ENCODE results near the gene ATXN7L1. TPM values are rescaled to one million over a fixed set of nuclear protein-coding genes. Genes with fewer than 3 reads are reported as not detected.

ATXN7L1 gene
- polyA plus RNA-seq, 4 donors, result 9.7 to 50.8 (median 26.7) TPM

DNA sequence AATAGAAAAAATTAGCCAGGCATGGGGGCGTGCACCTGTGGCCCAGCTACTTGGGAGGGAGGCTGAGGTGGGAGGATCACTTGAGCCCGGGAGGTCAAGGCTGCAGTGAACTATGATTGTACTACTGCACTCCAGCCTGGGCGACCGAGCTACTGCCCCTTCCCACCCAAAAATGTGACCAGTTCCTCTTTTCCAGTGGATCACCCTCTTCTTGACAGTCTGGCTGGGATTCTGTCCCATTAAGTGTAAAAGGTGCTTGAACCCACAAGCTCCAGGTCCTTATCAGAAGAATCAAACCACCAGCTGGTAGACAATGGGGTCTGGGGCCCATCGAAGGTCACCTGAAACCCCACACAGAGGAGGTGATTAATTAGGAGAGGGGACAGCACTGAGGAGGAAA is 14.1 kb downstream of the ATXN7L1 start:
- no peak for FAIRE-seq
- H3K4me3 ChIP-seq (ENCODE audit: low read depth in 1 of 3, low read length in 3 of 3), result no peak overlapping the region
- WGBS, 3 donors, result 83 to 92% (median 88%) methylated on average over 5 of the region's 5 CpGs
- no peaks in the 10 kb centered on the region for H3K9me3 ChIP-seq (ENCODE audit: control insufficient read depth in 2 of 2, insufficient read depth in 1 of 2, low read depth in 1 of 2, low read length in 1 of 2)
- peaks cover 0 to 22% (median 0%) of the 10 kb centered on the region in 3 donors for H3K36me3 ChIP-seq (ENCODE audit: control insufficient read depth in 3 of 3, insufficient read depth in 2 of 3, low read depth in 1 of 3, low read length in 3 of 3)
- no peak for DNase-seq
- H3K4me1 ChIP-seq (ENCODE audit: control insufficient read depth in 3 of 3, insufficient read depth in 2 of 3, low read depth in 1 of 3, low read length in 2 of 3), result no peaks in the 10 kb centered on the region
- no peak overlapping the region for H3K27ac ChIP-seq (ENCODE audit: low read depth in 1 of 3, low read length in 2 of 3)
- H3K27me3 ChIP-seq (ENCODE audit: control insufficient read depth in 3 of 3, insufficient read depth in 3 of 3, low read length in 3 of 3), result no peaks in the 10 kb centered on the region

DNA sequence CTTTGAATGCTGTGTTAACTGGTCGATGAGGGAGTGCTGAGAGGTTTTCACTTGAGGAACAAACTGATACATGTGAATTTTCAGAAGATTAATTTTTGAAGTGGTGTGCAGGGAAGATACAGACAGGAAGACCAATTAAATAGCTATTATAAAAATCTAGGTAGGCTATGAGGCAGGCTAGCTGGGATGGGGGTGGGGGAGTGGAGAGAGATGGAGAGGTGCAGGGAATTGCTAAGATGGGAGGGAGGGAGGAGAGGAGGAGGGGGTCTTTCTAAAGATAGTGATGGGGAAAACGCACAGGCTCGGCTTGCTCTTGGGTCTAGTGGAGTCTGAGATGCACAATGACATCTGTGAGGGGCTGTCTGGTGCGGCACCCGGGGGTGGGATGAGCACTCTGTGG is 15.2 kb downstream of the ATXN7L1 start:
- WGBS, 3 donors, result 78 to 93% (median 92%) methylated on average over 5 of the region's 5 CpGs
- H3K9me3 ChIP-seq (ENCODE audit: control insufficient read depth in 2 of 2, insufficient read depth in 1 of 2, low read depth in 1 of 2, low read length in 1 of 2), result no peaks in the 10 kb centered on the region

DNA sequence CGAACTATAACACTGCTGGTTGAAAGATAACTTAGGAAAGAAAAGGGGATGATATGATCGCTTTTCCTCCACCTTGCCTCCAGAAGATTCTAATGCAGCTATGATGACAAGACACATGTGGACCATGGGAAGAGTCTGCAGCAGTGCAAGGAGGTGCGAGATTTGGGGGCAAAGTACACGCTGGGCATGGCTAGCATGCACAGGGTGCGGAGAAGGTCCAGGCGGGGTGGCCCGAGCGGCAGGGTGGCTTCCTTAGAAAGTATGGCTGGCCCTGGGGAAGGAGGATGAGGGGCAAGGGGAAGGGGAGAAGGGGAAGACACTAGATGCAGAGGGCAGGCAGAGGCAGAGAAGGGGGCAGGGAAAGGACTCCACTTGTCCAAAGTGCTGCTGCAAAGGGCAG is 15.6 kb downstream of the ATXN7L1 start:
- Histone ChIP-seq H3K4me1 (ENCODE audit: control insufficient read depth in 3 of 3, insufficient read depth in 2 of 3, low read depth in 1 of 3, low read length in 2 of 3) (no peaks in the 10 kb centered on the region), H3K9me3 (ENCODE audit: control insufficient read depth in 2 of 2, insufficient read depth in 1 of 2, low read depth in 1 of 2, low read length in 1 of 2) (no peaks in the 10 kb centered on the region), H3K36me3 (ENCODE audit: control insufficient read depth in 3 of 3, insufficient read depth in 2 of 3, low read depth in 1 of 3, low read length in 3 of 3) (peaks cover 0 to 15% (median 0%) of the 10 kb centered on the region in 3 donors), H3K27ac (ENCODE audit: low read depth in 1 of 3, low read length in 2 of 3) (no peak overlapping the region), H3K4me3 (ENCODE audit: low read depth in 1 of 3, low read length in 3 of 3) (no peak overlapping the region), H3K27me3 (ENCODE audit: control insufficient read depth in 3 of 3, insufficient read depth in 3 of 3, low read length in 3 of 3) (no peaks in the 10 kb centered on the region)
- no peak for FAIRE-seq
- WGBS, 3 donors, result 82 to 92% (median 85%) methylated on average over 8 of the region's 8 CpGs
- DNase-seq, result no peak

More for the DNA sequence above, 15.2 kb downstream of the ATXN7L1 start:
- Histone ChIP-seq H3K27ac (ENCODE audit: low read depth in 1 of 3, low read length in 2 of 3) (no peak overlapping the region), H3K4me3 (ENCODE audit: low read depth in 1 of 3, low read length in 3 of 3) (no peak overlapping the region), H3K27me3 (ENCODE audit: control insufficient read depth in 3 of 3, insufficient read depth in 3 of 3, low read length in 3 of 3) (no peaks in the 10 kb centered on the region), H3K36me3 (ENCODE audit: control insufficient read depth in 3 of 3, insufficient read depth in 2 of 3, low read depth in 1 of 3, low read length in 3 of 3) (peaks cover 0 to 15% (median 0%) of the 10 kb centered on the region in 3 donors), H3K4me1 (ENCODE audit: control insufficient read depth in 3 of 3, insufficient read depth in 2 of 3, low read depth in 1 of 3, low read length in 2 of 3) (no peaks in the 10 kb centered on the region)
- DNase-seq (no peak), FAIRE-seq (no peak)

DNA sequence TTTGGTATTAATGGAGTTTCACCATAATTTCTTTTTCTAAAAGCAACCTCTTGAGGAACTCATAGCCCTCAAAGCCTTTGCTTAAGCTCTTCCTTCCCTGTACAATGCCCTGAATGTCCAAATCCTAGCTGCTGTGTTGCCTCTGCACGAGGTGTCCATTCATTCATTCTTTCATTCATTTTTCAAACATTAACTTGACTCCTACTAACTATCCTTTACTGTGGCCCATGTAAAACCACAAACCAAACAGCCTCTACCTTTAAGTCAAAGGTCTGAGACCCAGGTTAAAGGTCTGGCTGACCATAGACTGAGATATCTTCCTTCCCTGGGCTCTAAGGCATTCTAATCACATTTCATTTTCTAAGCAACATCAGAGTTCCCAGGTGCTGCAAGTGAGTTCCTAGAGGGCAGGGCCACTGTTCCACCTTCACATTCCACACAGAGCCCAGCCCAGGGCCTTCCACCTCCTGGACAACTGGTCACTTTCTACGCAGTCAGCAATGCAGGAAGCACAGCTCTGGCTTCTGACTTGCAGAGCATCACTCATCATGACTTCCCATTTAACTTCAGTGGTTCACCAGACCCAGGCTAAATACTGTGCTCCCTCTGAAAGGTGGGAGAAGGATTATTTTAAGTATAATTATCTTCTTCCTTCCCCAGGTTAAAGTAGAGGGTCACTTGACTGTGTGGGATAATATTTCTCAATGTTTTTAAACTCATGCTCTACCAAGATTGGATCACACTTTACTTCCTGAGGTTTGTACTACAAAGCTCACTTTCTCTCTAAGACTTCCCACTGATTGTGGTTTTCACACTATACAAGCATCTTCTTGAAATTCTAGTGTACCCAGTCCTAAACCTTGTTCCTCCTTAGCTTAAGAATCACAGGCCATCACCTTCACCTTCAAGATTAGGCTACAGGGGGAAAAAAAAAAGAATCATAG is 19.1 kb downstream of the ATXN7L1 start:
- no peaks in the 10 kb centered on the region for H3K4me1 ChIP-seq (ENCODE audit: control insufficient read depth in 3 of 3, insufficient read depth in 2 of 3, low read depth in 1 of 3, low read length in 2 of 3)
- no peak overlapping the region for H3K4me3 ChIP-seq (ENCODE audit: low read depth in 1 of 3, low read length in 3 of 3)
- no peak for DNase-seq
- H3K9me3 ChIP-seq (ENCODE audit: control insufficient read depth in 2 of 2, insufficient read depth in 1 of 2, low read depth in 1 of 2, low read length in 1 of 2), result no peaks in the 10 kb centered on the region
- no peak for FAIRE-seq
- H3K27ac ChIP-seq (ENCODE audit: low read depth in 1 of 3, low read length in 2 of 3), result no peak overlapping the region
- H3K27me3 ChIP-seq (ENCODE audit: control insufficient read depth in 3 of 3, insufficient read depth in 3 of 3, low read length in 3 of 3), result no peaks in the 10 kb centered on the region
- 82 to 89% (median 89%) methylated on average over 2 of the region's 2 CpGs for WGBS, 3 donors
- peaks cover 0 to 13% (median 0%) of the 10 kb centered on the region in 3 donors for H3K36me3 ChIP-seq (ENCODE audit: control insufficient read depth in 3 of 3, insufficient read depth in 2 of 3, low read depth in 1 of 3, low read length in 3 of 3)

DNA sequence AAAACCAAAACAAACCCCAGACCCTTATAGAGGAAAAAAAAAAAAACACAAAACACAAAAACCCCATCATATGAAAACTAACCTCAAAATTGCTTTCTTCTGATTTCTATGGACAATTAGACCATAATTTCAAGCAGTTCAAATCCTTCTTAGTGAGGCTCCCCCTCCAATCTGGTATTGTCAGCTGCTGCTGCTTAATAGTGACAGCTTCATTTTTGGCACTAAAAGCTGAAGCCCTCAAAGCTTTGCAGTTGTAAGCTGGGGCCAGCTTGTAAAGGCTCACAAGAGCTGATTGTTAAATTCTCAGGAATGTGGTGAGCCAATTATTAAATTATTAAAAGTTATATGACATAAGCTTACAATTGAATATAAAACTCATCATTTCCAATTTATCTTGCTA is 21.9 kb downstream of the ATXN7L1 start:
- H3K36me3 ChIP-seq (ENCODE audit: control insufficient read depth in 3 of 3, insufficient read depth in 2 of 3, low read depth in 1 of 3, low read length in 3 of 3), result peaks cover 0 to 19% (median 0%) of the 10 kb centered on the region in 3 donors
- peak overlapping the region in 1 of 3 donors; percentile 33 for H3K27ac ChIP-seq (ENCODE audit: low read depth in 1 of 3, low read length in 2 of 3)
- no peaks in the 10 kb centered on the region for H3K9me3 ChIP-seq (ENCODE audit: control insufficient read depth in 2 of 2, insufficient read depth in 1 of 2, low read depth in 1 of 2, low read length in 1 of 2)
- FAIRE-seq, result no peak
- DNase-seq, result no peak
- H3K27me3 ChIP-seq (ENCODE audit: control insufficient read depth in 3 of 3, insufficient read depth in 3 of 3, low read length in 3 of 3), result no peaks in the 10 kb centered on the region
- H3K4me3 ChIP-seq (ENCODE audit: low read depth in 1 of 3, low read length in 3 of 3), result no peak overlapping the region
- H3K4me1 ChIP-seq (ENCODE audit: control insufficient read depth in 3 of 3, insufficient read depth in 2 of 3, low read depth in 1 of 3, low read length in 2 of 3), result no peaks in the 10 kb centered on the region

DNA sequence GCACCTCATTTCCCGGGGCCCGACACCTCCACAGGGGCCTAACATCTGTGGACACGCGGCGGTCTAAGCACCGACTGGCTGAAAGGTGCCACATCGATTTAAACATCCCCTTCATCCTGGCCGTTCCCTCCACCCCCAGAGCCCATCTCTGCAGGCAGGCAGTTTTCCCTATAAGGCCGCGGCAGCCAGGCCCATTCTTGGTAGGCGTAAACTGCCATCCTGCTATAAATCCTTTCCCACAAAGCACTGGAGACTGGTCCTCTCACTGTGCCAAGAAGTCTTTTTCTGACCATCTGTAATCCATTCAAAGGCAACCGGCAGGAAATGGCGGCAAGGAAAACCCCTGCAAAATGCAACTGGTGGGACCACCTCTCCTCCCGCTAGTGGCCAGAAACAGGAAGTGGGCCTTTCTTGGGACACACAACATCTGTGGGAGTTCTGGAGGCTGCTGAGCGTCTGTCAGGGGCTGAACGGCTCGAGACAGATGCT is 22.4 kb downstream of the ATXN7L1 start:
- peaks cover 0 to 22% (median 0%) of the 10 kb centered on the region in 3 donors for H3K36me3 ChIP-seq (ENCODE audit: control insufficient read depth in 3 of 3, insufficient read depth in 2 of 3, low read depth in 1 of 3, low read length in 3 of 3)
- H3K4me1 ChIP-seq (ENCODE audit: control insufficient read depth in 3 of 3, insufficient read depth in 2 of 3, low read depth in 1 of 3, low read length in 2 of 3), result no peaks in the 10 kb centered on the region
- no peak for FAIRE-seq
- H3K27me3 ChIP-seq (ENCODE audit: control insufficient read depth in 3 of 3, insufficient read depth in 3 of 3, low read length in 3 of 3), result no peaks in the 10 kb centered on the region
- H3K9me3 ChIP-seq (ENCODE audit: control insufficient read depth in 2 of 2, insufficient read depth in 1 of 2, low read depth in 1 of 2, low read length in 1 of 2), result no peaks in the 10 kb centered on the region
- H3K27ac ChIP-seq (ENCODE audit: low read depth in 1 of 3, low read length in 2 of 3), result peak overlapping the region in 1 of 3 donors; percentile 42
- peak in 1 of 2 donors; percentile 16 for DNase-seq
- no peak overlapping the region for H3K4me3 ChIP-seq (ENCODE audit: low read depth in 1 of 3, low read length in 3 of 3)
- 67 to 91% (median 89%) methylated on average over 17 of the region's 17 CpGs for WGBS, 3 donors

DNA sequence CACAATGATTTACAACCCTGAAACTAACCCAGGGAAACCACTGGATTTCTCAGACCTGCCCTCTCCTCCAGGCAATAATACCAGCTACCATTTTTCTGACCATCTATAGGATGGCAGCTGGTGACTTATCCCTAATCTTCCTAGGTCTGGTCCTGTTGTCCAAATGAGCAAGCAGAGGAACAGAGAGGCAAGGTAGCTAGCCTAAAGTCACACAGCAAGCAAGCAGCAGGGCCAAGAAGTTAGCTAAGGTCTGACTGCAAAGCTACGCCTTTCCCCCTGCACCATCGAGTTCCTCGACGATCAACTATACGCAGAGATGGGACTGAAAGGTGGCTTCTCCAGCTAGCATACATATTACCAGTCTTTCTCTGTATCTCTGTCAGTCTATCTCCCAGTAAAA is 25.3 kb downstream of the ATXN7L1 start:
- DNase-seq, result no peak
- no peaks in the 10 kb centered on the region for H3K4me1 ChIP-seq (ENCODE audit: control insufficient read depth in 3 of 3, insufficient read depth in 2 of 3, low read depth in 1 of 3, low read length in 2 of 3)
- peaks cover 0 to 21% (median 0%) of the 10 kb centered on the region in 3 donors for H3K36me3 ChIP-seq (ENCODE audit: control insufficient read depth in 3 of 3, insufficient read depth in 2 of 3, low read depth in 1 of 3, low read length in 3 of 3)
- WGBS, 3 donors, result 87 to 94% (median 92%) methylated on average over 5 of the region's 5 CpGs
- no peaks in the 10 kb centered on the region for H3K27me3 ChIP-seq (ENCODE audit: control insufficient read depth in 3 of 3, insufficient read depth in 3 of 3, low read length in 3 of 3)
- H3K9me3 ChIP-seq (ENCODE audit: control insufficient read depth in 2 of 2, insufficient read depth in 1 of 2, low read depth in 1 of 2, low read length in 1 of 2), result peaks cover 0 to 5% of the 10 kb centered on the region in 2 donors
- H3K27ac ChIP-seq (ENCODE audit: low read depth in 1 of 3, low read length in 2 of 3), result no peak overlapping the region
- H3K4me3 ChIP-seq (ENCODE audit: low read depth in 1 of 3, low read length in 3 of 3), result no peak overlapping the region
- FAIRE-seq, result no peak

DNA sequence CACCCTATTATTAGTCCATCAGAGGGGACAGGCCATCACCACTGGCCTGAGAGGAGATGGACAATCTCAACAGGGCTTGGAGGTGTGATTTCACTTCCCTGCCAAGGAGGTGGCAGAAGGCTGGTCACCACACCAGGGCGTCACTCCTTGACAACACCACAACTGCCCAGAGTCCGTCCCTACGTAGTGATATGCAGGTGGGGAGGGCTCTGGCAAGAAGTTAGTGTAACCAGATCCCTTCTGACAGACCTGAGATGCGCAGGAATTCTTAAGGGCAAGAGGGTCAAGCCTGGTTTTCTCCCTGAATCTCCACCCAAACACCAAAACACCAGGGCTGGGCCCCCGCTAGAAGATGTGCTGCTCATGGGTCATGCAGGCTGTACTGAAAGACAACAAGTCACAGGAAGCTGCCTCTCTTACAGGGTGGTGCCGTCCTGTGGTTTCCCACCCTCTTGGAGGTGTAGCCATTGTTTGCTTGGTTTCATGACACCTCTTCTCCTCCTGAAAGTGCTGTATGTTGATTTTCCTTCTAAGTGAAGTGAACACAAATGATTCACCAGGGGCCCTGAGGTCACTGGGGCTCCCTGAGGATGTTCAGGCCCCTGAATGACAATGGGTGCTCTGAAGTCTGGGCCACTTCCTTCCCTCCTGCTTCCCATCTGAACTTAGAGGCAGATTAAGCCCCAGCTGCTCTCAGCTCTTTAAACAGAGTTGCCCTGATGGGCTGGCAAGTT is 27.1 kb downstream of the ATXN7L1 start:
- H3K36me3 ChIP-seq (ENCODE audit: control insufficient read depth in 3 of 3, insufficient read depth in 2 of 3, low read depth in 1 of 3, low read length in 3 of 3), result peaks cover 0 to 21% (median 0%) of the 10 kb centered on the region in 3 donors
- no peak for FAIRE-seq
- H3K27me3 ChIP-seq (ENCODE audit: control insufficient read depth in 3 of 3, insufficient read depth in 3 of 3, low read length in 3 of 3), result no peaks in the 10 kb centered on the region
- no peak overlapping the region for H3K27ac ChIP-seq (ENCODE audit: low read depth in 1 of 3, low read length in 2 of 3)
- H3K9me3 ChIP-seq (ENCODE audit: control insufficient read depth in 2 of 2, insufficient read depth in 1 of 2, low read depth in 1 of 2, low read length in 1 of 2), result peaks cover 0 to 5% of the 10 kb centered on the region in 2 donors
- no peak overlapping the region for H3K4me3 ChIP-seq (ENCODE audit: low read depth in 1 of 3, low read length in 3 of 3)
- DNase-seq, result no peak
- H3K4me1 ChIP-seq (ENCODE audit: control insufficient read depth in 3 of 3, insufficient read depth in 2 of 3, low read depth in 1 of 3, low read length in 2 of 3), result no peaks in the 10 kb centered on the region
- 78 to 86% (median 82%) methylated on average over 6 of the region's 6 CpGs for WGBS, 3 donors
